Ascending aorta (tissue), 2 donors: ENCODE data around the gene PM20D2. TPM values are rescaled to one million over a fixed set of nuclear protein-coding genes. Genes with fewer than 3 reads are reported as not detected.
A peak's percentile ranks its signal among the peaks of the same experiment; 100 is the strongest.

Experiments
- DNase-seq, 2 donors: peaks; one replicate each; pipeline ENCODE4 v3.0.0-alpha.2; 2019; ENCODE audit warnings: low spot score in 2 of 2
- H3K27ac ChIP-seq, 2 donors: fragments of 200-600 bp; sonication (generic); one replicate each; pipeline ENCODE4 v1.5.1; 2016 to 2017; ENCODE audit warnings: mild to moderate bottlenecking in 1 of 2
- H3K27me3 ChIP-seq: fragments of 200-600 bp; sonication (generic); one replicate; pipeline ENCODE4 v1.5.1; 2017
- H3K36me3 ChIP-seq, 2 donors: fragments of 200-600 bp; sonication (generic); one replicate each; pipeline ENCODE4 v1.5.1; 2016
- H3K4me1 ChIP-seq, 2 donors: fragments of 200-600 bp; sonication (generic); one replicate each; pipeline ENCODE4 v1.5.1; 2016 to 2017; ENCODE audit warnings: mild to moderate bottlenecking in 1 of 2
- H3K4me3 ChIP-seq, 2 donors: fragments of 200-600 bp; sonication (generic); one replicate each; pipeline ENCODE4 v1.5.1; 2016 to 2017; ENCODE audit warnings: mild to moderate bottlenecking in 1 of 2
- H3K9me3 ChIP-seq, 2 donors: fragments of 200-600 bp; sonication (generic); one replicate each; pipeline ENCODE4 v1.5.1; 2016
- intact Hi-C: fragments of 100-400 bp; cut with DNase I; formaldehyde crosslinking; loops from one replicate; pipeline ENCODE4 v1.15.1; 2023
- total RNA-seq: library from RNA; depleted of rRNA; stranded (reverse); fragments of >200 nt; gene quantifications from one replicate; pipeline ENCODE4 v1.1.0, GENCODE V29; 2016
- TF ChIP-seq, protein P1 (sequence below), 3 experiments: fragments of 200-600 bp in 2 of 3; fragments of 450-650 bp in 1 of 3; sonication (generic) in 2 of 3; IDR thresholded peaks; one replicate each; pipeline ENCODE4 v1.5.1; 2016 to 2019; ENCODE audit warnings: antibody characterized with exemption in 3 of 3, mild to moderate bottlenecking in 1 of 3, moderate library complexity in 1 of 3

Gene PM20D2, protein sequence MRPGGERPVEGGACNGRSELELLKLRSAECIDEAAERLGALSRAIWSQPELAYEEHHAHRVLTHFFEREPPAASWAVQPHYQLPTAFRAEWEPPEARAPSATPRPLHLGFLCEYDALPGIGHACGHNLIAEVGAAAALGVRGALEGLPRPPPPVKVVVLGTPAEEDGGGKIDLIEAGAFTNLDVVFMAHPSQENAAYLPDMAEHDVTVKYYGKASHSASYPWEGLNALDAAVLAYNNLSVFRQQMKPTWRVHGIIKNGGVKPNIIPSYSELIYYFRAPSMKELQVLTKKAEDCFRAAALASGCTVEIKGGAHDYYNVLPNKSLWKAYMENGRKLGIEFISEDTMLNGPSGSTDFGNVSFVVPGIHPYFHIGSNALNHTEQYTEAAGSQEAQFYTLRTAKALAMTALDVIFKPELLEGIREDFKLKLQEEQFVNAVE
- 8.8 TPM for total RNA-seq

DNA sequence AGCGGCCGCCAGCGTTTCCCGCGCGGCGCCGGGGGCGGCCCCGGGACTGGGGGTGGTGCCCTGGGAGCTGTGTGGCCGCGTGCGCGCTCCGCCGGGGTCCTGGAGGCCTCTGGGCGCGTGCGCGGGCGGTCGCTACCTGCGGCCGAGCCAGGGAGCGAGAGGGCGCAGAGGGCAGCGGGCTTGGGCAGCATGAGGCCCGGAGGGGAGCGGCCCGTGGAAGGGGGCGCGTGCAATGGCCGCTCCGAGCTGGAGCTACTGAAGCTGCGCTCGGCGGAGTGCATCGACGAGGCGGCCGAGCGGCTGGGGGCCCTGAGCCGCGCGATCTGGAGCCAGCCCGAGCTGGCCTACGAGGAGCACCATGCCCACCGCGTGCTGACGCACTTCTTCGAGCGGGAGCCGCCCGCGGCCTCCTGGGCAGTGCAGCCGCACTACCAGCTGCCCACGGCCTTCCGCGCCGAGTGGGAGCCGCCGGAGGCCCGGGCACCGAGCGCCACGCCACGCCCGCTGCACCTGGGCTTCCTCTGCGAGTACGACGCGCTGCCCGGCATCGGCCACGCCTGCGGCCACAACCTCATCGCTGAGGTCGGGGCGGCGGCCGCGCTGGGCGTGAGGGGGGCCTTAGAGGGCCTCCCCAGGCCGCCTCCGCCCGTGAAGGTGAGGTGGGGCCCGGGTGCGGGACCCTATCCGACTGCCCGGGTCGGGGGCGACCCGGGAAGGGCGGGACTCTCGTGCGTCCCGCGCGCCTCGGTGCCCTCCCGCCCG is at the start of gene PM20D2:
Gene PM20D2 (plus strand): TSS at position 100 of the 762 bp plus-strand sequence. CDS start 90 bp downstream, at position 190.
- Histone ChIP-seq H3K36me3 (peaks cover 0 to 4% of the 10 kb centered on the region in 2 donors), H3K4me1 (peaks cover 0 to 11% of the 10 kb centered on the region in 2 donors), H3K27me3 (no peaks in the 10 kb centered on the region), H3K27ac (peak within 1 kb of the TSS; percentile 92 to 98), H3K4me3 (peak within 1 kb of the TSS; percentile 86 to 97), H3K9me3 (no peaks in the 10 kb centered on the region)
- intact Hi-C loops, result loop anchor here (2.0 to 5.0 kb wide), 3 partner anchors 65 to 206 kb away; partner anchors contain the start of genes PNRC1 and UBE2J1
- peak in 1 of 2 donors; percentile 82 for DNase-seq
- TF ChIP-seq, protein P1, sequence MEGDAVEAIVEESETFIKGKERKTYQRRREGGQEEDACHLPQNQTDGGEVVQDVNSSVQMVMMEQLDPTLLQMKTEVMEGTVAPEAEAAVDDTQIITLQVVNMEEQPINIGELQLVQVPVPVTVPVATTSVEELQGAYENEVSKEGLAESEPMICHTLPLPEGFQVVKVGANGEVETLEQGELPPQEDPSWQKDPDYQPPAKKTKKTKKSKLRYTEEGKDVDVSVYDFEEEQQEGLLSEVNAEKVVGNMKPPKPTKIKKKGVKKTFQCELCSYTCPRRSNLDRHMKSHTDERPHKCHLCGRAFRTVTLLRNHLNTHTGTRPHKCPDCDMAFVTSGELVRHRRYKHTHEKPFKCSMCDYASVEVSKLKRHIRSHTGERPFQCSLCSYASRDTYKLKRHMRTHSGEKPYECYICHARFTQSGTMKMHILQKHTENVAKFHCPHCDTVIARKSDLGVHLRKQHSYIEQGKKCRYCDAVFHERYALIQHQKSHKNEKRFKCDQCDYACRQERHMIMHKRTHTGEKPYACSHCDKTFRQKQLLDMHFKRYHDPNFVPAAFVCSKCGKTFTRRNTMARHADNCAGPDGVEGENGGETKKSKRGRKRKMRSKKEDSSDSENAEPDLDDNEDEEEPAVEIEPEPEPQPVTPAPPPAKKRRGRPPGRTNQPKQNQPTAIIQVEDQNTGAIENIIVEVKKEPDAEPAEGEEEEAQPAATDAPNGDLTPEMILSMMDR (IDR thresholded peaks at IDR 0.05), result no peak

DNA sequence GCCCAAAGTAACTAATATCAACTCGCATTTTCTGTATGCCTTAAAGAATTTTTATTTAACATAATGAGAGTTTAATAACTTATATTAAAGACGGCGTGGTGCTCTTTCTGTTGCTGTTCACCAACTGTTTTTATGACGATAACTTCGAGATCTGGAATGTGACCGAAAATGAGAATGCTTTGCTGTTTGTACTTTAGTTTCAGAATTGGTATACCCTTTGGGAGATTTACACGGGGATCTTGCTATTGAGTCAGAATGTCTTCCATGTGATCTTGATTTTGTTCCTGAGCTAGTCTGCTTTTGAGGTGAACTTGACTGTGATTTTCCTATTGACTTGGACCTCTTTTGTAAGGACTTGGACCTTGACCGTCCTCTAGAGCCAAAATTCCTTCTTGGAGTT is 47.4 kb upstream of the PM20D2 start:
- no peaks in the 10 kb centered on the region for H3K9me3 ChIP-seq
- H3K27ac ChIP-seq, result peak overlapping the region in 1 of 2 donors; percentile 39
- H3K4me3 ChIP-seq, result peak overlapping the region in 1 of 2 donors; percentile 42
- H3K4me1 ChIP-seq, result peaks cover 0 to 2% of the 10 kb centered on the region in 2 donors
- TF ChIP-seq, protein P1 (IDR thresholded peaks at IDR 0.05), result no peak
- no peaks in the 10 kb centered on the region for H3K36me3 ChIP-seq
- H3K27me3 ChIP-seq, result no peaks in the 10 kb centered on the region
- intact Hi-C loops, result no loop called here
- no peak for DNase-seq

DNA sequence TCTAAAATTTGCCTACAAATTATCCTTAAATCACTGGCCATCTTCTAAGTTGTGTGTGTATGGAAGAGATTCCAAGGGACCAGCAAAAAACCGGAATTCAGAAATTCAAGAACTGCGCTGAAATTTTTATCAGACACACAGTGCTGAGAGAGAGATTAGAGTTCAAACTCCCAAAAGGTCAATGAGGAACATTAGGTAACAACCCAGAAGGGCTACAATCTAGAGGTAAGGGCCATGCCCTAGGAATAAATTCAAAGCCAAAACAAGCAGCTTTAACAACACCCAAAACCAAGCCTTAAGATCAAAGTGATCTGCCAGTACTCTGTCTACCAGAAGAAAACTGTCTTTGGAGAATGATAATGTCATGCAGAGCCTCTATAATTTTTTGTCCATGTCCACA is 45.7 kb upstream of the PM20D2 start:
- Histone ChIP-seq H3K4me3 (no peak overlapping the region), H3K36me3 (no peaks in the 10 kb centered on the region), H3K27ac (no peak overlapping the region), H3K27me3 (no peaks in the 10 kb centered on the region), H3K4me1 (peaks cover 0 to 2% of the 10 kb centered on the region in 2 donors), H3K9me3 (no peaks in the 10 kb centered on the region)
- intact Hi-C loops, result no loop called here
- no peak for DNase-seq
- TF ChIP-seq, protein P1 (IDR thresholded peaks at IDR 0.05), result no peak

DNA sequence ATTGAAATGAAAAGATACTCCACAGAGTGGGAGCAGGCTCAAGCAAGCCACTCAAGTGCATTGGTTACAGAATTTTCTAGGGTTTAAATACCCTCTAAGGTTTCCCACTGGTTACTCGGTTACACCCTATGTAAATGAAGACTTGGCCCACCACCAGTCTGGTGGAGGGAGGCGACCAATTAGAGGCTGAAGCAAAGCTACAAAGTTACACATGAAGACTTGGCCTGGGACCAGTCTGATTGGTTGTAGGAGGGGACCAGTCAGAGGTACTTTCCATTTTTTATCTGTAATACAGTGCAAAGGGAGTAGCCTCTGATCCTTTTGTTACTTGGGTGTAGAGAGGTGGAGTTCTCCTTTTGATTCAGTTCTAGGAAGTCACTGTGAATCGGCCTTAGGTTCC is 35.6 kb upstream of the PM20D2 start:
- intact Hi-C loops, result no loop called here

DNA sequence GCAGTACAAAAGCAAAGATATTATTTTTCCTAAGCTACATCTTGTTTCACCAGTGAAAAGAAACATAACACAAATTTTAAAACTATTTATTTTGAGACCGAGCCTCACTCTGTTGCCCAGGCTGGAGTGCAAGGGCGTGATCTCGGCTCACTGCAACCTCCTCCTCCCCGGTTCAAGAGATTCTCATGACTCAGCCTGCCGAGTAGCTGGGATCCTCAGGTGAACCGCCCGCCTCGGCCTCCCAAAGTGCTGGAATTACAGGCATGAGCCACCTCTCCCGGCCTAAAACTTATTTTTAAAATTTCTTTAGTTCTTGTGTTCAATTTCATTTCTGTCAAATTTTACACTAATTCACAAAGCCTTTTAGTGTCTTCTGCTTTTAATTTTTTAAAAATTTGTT is 33.9 kb upstream of the PM20D2 start:
- H3K9me3 ChIP-seq, result no peaks in the 10 kb centered on the region
- H3K36me3 ChIP-seq, result no peaks in the 10 kb centered on the region
- H3K4me3 ChIP-seq, result no peak overlapping the region
- TF ChIP-seq, protein P1 (IDR thresholded peaks at IDR 0.05), result no peak
- DNase-seq, result no peak
- intact Hi-C loops, result no loop called here
- H3K4me1 ChIP-seq, result no peaks in the 10 kb centered on the region
- H3K27me3 ChIP-seq, result no peaks in the 10 kb centered on the region
- H3K27ac ChIP-seq, result no peak overlapping the region

More for the DNA sequence above, 35.6 kb upstream of the PM20D2 start:
- no peak for DNase-seq
- H3K27me3 ChIP-seq, result no peaks in the 10 kb centered on the region
- no peaks in the 10 kb centered on the region for H3K4me1 ChIP-seq
- no peak overlapping the region for H3K4me3 ChIP-seq
- H3K9me3 ChIP-seq, result no peaks in the 10 kb centered on the region
- no peaks in the 10 kb centered on the region for H3K36me3 ChIP-seq
- TF ChIP-seq, protein P1 (IDR thresholded peaks at IDR 0.05), result no peak
- no peak overlapping the region for H3K27ac ChIP-seq
